Ramos (cell line): ENCODE results near the gene KCTD13.

Source experiments
- in situ Hi-C: fragments of 300-500 bp; cut with MboI; formaldehyde crosslinking; loops from one replicate; pipeline ENCODE4 v1.14.3; 2022; ENCODE audit warnings: low sequenced_read_pairs; ENCODE audit not compliant: unreplicated experiment

KCTD13 gene

GRCh38 chr16:29908719-29909220 lies 17.3 kb downstream of the KCTD13 start:
- in situ Hi-C loops, result no loop called here

DNA sequence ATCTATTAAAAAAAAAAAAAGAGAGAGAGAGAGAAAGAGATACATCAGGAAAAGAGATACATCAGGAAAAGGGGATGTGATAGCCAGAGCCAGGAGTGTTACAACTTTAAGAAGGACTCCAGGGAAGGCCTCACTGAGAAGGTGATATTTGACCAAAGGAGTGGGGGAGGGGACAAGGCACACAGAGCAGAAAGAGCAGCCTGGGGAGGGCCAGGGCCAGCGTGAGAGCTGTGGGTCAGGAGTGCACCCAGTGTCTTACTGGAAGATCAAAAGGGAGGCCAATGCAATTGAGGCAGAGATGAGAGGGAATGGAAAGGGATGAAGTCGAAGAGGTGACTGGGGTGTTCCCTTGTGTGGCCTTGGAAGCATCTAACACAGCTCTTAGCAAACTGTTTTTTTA lies 18.1 kb downstream of the KCTD13 start:
- in situ Hi-C loops, result no loop called here

DNA sequence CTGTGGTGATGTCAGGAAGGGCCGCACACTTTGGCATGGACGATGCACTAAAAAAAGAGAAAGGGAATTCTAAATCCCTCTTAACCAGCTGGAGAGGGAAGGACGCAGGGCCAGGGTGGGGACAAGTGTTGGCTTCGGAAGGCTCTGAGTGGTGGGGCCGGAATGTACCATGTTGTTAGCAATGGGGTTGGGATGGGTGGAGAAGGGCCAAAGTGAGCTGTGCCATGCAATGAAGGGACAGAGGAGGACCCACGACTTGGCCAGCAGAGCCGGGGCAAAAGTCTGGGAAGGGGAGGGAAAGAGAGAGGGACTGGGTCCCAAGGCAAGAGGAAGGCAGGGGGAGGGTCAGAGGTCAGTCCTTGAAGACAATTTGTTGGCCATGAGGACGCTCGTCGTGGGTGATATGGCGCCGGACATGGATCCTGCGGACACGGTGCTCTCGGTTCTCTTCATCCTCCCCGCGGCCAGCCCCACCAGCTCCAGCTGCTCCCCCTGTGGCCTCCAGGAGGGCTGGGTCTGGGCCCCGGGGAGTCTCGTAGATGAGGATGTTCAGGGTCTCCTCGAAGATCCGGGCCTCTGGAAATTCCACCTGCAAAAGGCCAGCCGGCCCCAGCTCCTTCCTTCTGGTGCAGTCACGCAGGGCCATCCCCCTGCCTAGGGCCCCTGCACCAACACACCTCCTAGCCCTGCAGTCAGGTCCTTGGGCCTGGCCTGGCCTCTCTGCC lies 19.3 kb downstream of the KCTD13 start:
- in situ Hi-C loops, result no loop called here

DNA sequence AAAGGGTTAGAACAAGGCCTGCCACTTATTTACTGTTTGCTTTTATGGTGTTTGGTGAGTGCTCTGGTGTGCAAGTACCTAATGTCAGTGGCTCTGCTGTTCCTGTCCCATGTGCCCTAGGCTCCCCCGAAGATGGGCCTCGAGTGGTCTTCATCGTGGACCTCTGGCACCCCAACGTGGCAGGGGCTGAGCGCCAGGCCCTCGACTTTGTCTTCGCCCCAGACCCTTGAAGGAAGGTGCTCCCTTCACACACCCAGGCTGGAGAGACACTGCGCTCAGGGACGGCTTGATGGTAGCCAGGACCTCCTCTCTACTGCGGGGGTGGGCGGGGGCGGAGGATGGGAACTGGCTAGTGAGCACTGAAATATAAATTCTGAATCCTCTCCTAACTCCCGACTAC lies 20.4 kb downstream of the KCTD13 start:
- in situ Hi-C loops, result no loop called here

- in situ Hi-C loops, result no loop called here
Observed at GRCh38 chr16:29904947-29905346, 21.1 kb downstream of the KCTD13 start.

DNA sequence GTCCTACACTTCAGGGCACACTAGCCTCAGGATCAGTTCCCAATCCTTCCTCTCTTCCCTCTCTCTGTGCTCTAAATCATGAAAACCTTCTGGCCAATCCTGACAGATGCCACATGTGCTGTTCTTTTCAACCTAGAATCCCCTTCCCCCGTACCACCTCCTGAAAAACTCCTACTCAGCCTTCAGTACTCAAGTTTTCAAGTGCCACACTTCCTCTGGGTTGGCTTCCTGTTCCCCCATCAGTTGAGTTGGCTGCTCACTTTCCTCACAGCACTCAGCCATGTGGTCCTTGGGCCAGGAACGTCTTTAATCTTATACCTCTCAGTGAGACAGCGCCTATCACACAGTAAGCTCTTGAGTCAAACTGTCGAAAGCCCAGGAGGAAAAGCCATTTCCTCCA lies 22.4 kb downstream of the KCTD13 start:
- in situ Hi-C loops, result no loop called here

DNA sequence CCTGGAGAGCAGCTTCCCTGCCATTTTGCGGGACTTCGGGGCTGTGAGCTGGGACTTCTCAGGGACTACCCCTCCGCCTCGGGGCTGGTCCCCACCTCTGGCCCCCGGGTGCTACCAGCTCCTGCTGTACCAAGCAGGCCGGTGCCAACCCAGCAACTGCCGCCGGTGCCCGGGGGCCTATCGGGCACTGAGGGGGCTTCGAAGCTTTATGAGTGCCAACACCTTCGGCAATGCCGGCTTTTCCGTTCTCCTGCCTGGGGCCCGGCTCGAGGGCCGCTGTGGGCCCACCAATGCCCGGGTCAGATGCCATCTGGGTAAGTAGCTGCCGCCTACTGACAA lies 24.4 kb downstream of the KCTD13 start:
- in situ Hi-C loops, result no loop called here

DNA sequence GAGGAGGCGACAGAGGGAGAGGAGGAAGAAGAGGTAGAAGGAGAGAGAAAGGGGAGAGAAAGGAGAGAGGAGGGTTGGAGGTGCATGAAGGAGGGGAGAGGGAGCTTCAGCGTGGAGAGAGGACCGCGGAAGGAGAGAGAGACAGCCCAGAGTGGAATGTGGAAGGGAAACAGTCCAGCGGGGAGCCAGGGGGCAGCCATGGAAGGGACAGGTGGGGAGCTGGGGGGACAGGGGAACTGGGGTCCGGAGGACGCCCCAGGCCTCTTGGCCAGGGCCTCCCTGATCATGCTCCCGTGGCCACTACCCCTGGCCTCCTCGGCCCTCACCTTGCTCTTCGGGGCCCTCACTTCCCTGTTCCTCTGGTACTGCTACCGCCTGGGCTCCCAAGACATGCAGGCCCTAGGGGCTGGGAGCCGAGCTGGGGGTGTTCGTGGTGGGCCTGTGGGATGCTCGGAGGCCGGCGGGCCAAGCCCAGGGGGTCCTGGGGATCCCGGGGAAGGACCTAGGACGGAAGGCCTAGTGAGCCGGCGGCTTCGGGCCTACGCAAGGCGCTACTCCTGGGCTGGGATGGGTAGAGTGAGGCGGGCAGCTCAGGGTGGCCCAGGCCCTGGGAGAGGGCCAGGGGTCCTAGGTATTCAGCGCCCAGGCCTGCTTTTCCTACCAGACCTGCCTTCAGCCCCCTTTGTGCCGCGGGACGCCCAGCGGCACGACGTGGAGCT lies 25.0 kb downstream of the KCTD13 start:
- in situ Hi-C loops, result no loop called here

DNA sequence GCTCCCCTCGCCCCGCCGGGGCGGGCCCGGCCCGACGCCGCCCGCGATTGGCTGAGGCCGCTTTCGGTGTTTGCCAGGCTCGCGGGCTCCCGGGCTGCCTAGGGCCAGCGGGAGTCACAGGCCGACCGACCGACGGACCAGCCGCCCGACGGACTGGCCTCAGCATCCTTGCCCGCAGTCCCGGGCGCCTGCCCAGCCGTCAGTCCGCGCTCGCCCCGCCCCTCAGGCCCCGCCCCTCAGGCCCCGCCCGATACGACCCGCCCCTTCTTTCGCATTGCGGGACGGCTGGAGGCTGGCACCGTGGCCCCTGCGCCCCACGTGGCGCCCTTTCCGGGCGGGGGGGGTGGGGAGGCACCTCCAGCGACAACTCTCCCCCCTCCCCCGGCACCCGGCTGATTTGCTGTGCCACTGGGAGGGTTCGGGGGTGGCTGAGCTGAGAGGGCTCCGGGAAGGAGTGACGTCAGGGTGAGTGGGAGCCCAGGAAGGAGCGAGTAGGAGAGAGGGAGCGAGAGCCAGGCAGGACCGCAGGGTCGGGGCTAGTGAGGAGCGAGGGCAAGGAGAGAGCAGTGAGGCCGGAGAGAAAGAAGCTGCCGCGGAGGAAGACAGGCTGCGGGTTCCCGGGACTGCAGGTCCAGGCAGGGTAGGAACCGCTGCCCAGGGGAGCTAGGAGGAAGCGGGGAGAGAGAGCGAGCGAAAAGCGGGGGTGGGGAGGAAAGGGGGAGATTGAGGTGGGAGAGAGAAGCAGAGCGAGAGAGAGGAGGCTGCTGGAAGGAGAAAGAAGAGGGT lies 25.7 kb downstream of the KCTD13 start, which contains the start of gene ASPHD1:
TSS of gene ASPHD1 (plus strand) at position 387 of the 786 bp plus-strand sequence. CDS start 484 bp downstream, outside the sequence.
- in situ Hi-C loops, result no loop called here

DNA sequence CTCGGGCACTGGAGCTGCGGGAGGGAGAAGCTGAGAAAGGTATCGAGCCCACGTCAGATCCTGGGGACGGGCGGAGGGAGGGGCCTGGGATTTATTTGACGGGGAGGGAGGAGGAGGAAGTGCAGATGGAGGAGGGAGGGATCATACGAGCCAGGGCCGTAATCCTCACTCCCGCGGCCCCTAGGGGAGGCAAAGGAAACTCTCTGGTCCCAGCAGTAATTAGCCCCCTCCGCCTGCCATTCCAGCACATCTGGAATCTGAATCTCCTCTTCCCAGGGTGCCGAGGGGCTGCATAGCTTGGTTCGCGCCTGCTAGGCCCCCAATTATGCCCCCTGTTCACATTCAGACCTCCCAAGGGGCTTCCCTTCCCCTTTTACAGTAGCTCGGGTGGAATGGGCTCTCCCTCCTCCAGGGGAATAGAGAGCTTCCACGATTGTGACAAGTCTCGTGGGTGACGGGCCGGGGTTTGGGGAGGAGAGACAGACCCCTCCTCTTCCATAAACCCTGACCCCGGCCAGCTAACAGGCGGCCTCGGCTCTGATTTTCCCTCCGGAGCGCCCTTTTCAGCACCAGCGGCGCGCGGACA lies 26.4 kb downstream of the KCTD13 start, which contains the start of gene SEZ6L2:
TSS of gene SEZ6L2 (minus strand) at position 35 of the 586 bp plus-strand sequence. CDS start 531 bp downstream, outside the sequence.
- in situ Hi-C loops, result no loop called here

DNA sequence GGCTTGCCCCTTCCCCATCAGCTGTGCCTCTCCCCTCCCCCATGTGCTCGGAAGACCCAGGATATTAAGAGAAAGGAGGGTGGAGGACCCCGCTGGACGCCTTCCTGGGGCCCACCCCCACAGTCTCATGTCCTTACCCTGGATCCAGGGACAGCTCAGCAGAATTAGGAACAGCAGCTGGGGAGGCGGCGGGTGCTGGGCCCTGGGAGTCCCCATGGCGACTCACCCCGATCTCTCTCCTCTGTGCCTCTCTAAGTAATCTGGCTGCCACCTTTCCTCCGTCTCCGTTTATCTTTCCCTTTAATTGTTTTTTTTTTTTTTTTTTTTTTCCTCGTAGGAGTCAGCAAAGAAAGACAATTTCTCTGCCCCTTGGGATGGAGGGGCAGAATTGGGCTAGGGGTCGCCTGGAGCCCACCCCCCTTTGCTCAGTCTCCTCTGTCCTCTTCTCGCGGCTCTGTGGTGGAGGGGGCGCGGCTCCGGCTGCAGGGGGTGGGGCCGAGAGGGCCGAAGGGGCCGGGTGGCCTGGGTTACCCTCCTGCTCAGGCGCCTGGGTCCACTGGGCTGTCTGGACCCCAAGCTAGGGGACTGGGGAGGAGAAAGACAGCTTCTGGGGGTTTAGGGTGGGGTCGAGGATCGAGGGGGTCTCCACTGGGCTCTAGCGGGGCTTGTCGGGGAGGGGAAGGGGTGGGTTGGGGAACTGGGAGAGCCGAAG lies 27.1 kb downstream of the KCTD13 start:
- in situ Hi-C loops, result no loop called here

DNA sequence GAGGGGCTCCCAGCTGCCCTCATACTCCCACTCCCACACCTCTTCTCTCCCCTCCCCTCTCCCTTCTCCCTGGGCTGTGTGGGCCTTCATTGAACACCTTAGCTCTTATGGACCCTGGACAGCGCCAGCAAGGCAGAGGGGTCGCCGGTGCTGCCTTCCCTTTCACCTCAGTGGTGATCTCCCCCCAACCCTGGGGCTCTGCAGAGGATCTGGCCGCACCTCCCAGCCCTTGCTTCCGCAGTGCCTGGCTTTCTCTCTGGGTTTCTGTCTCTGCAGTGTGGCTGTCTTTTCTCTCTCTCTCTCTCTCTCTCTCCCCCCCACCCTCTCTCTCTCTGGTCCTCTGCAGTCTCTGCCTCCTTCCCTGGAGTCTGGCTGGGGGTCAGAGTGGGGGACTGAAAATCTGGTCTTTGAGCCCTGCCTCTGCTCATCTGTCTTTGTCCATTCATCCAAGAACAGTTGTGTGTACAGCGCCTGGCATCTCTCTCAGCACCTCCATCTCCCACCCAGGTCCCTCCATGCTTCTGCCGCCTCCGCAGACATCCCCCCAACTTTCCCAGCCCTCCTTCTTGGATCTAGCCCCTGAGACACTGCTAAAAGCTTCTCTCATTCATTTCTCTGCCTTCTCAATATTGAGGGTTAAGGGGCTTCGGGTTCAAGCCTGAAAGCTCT lies 27.8 kb downstream of the KCTD13 start:
- in situ Hi-C loops, result no loop called here

- in situ Hi-C loops, result no loop called here
Observed at GRCh38 chr16:29897333-29897732, 28.7 kb downstream of the KCTD13 start.

GRCh38 chr16:29896841-29897240 lies 29.2 kb downstream of the KCTD13 start:
- in situ Hi-C loops, result no loop called here

GRCh38 chr16:29894352-29894751 lies 31.7 kb downstream of the KCTD13 start:
- in situ Hi-C loops, result no loop called here

- in situ Hi-C loops, result no loop called here
Observed at GRCh38 chr16:29893553-29893952, 32.5 kb downstream of the KCTD13 start.

GRCh38 chr16:29892458-29892813 lies 33.6 kb downstream of the KCTD13 start:
- in situ Hi-C loops, result no loop called here

GRCh38 chr16:29891525-29892457 lies 34.2 kb downstream of the KCTD13 start:
- in situ Hi-C loops, result no loop called here
